GM19395 (cell line): ENCODE data around the gene SLC22A23.

Source experiments
- ATAC-seq: cut with Tn5 transposase; IDR thresholded peaks from one replicate; pipeline ENCODE4 v1.9.1; 2021; ENCODE audit warnings: mild to moderate bottlenecking, moderate library complexity; ENCODE audit not compliant: unreplicated experiment

The SLC22A23 gene, protein sequence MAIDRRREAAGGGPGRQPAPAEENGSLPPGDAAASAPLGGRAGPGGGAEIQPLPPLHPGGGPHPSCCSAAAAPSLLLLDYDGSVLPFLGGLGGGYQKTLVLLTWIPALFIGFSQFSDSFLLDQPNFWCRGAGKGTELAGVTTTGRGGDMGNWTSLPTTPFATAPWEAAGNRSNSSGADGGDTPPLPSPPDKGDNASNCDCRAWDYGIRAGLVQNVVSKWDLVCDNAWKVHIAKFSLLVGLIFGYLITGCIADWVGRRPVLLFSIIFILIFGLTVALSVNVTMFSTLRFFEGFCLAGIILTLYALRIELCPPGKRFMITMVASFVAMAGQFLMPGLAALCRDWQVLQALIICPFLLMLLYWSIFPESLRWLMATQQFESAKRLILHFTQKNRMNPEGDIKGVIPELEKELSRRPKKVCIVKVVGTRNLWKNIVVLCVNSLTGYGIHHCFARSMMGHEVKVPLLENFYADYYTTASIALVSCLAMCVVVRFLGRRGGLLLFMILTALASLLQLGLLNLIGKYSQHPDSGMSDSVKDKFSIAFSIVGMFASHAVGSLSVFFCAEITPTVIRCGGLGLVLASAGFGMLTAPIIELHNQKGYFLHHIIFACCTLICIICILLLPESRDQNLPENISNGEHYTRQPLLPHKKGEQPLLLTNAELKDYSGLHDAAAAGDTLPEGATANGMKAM

DNA sequence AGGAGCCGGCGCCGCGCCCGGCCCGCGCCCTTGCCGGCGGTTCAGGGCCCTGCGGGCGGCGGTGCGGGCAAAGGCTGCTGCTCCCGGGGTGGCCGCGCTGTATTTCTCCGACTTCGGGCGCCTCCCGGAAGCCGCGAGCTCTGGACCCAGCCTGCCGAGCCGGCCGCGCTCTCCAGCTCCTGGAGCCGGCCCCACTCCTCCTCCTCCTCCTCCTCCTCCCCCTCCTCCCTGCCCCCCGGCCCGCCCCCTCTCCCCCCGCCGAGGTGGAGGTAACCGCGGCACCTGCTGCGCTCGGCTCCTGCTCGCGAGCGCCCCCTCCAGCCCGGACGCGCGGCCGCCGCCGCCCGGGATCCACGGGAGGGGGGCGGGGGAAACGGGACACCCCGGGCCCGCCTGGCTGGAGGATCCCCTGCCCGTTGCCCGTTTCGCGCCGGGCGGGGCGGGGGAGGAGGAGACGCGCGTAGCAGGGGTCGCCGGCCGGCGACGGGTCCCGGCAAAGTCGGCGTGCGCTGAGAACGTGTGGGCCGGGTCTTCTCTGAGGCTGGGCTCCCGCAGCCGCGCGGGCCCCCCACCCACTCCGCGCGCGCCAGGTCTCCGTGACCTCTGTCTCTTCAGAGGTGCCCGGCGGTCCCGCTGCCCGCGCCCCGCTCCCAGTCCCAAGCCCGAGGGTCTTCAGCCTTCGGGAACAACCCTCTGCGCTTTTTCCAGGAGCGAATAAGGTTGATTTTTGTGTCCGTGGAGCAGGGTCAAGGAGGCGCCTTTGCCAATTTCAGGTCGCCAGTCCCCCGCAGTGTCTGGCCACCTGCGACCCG, at the start of gene SLC22A23:
SLC22A23 (minus strand) TSS at position 153 of the 812 bp plus-strand sequence. CDS start 491 bp downstream, outside the sequence.
- peak; percentile 58 for ATAC-seq

DNA sequence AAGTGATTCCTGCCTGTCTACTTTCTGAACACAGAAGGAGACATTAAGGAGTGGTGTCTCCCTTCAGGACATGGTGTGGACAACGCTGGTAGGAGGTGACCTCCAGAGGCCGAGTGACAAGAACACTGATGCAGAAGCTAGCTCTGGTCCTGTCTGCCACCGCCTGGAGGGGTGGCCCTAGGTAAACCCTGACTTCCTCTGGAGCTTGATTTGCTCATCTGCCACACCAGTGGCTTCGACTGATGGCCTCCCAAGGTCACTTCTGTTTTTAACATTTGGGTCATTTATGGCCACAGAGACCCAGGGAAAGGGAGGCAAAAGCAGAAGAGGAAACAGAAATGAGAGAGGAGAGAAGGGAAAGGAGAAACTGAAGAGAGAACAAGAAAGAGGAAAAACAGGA, 49.4 kb upstream of the SLC22A23 start:
- no peak for ATAC-seq

DNA sequence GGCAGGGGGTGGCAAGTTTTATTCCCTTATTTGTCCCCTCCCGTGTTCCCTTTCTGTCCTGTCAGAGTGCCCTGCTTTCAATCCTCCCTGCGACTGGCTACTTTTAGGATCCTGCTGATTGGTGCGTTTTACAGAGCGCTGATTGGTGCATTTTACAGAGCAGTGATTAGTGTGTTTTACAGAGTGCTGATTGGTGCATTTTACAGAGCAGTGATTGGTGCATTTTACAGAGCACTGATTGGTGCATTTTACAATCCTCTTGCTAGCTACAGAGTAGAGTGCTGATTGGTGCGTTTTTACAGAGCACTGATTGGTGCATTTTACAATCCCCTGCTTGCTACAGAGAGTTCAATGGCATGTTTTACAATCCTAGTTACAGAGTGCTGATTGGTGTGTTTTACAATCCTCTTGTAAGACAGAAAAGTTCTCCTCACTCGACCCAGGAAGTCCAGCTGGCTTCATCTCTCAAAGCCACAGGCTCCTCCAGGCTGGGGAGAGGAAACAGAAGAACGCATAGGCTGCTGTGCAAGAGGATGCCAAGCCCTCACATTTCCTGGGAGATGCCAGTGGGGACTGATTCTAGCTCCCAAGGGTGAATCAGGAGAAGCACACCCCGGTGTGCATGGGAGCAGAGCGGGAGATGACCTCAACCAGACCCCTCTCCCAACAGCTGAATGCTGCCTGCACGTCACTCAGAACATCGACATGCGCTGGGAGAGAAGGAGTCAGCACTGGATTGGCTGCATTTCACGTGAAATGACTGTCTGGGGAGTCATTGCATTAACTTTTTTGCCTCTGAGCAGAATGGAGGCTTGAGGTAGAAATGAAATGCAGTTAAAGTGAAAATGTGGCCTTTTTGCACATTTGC, 48.3 kb upstream of the SLC22A23 start:
- ATAC-seq, result no peak

DNA sequence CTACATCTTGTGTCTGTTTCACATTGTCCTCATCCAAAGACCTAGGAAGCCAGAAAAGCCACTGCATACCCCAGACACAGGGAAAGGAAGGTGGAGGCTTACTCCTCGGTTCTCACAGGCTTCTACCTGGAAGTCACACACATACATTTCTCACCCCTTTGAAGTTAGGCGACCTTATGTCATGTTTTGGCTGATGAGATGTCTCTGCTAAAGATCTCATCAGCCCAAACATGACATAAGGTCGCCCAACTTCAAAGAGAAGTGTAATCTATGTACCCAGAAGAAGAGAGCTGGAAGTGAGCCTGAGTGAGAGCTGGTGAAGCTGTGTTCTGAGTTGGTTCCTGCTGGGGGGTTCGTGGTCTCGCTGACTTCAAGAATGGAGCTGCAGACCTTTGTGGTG, 47.5 kb upstream of the SLC22A23 start:
- no peak for ATAC-seq

DNA sequence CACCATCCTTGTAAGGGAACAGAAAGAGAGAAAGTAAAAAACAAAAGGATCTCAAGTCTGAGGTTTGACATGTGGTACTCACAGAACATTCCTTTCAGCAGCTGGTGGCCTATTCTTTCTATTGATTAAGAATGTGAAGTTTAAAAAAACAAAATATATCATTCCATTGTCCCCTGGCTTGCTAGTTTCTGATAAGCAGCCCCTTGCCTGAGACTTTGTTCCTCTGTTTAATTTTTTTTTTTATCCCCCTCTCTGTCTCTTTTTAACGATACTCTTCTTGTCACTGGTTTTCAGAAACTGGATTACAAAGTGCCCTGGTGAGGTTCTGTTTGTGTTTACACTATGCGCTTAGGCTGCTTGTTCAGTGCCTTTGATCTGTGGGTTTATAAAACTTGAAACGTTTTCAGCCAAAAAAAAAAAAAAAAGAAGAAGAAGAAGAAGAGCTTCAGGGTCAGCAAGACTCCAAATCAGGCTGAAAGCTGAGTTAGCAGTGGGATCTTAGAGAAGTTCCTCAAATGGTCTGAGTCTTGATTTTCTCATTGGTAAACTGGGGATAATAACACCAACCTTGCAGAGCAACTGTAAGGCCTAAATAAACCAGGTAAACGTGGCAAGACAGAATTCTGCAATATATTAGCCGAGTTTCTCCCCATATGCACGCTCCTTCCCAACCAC, 45.1 kb upstream of the SLC22A23 start:
- no peak for ATAC-seq

DNA sequence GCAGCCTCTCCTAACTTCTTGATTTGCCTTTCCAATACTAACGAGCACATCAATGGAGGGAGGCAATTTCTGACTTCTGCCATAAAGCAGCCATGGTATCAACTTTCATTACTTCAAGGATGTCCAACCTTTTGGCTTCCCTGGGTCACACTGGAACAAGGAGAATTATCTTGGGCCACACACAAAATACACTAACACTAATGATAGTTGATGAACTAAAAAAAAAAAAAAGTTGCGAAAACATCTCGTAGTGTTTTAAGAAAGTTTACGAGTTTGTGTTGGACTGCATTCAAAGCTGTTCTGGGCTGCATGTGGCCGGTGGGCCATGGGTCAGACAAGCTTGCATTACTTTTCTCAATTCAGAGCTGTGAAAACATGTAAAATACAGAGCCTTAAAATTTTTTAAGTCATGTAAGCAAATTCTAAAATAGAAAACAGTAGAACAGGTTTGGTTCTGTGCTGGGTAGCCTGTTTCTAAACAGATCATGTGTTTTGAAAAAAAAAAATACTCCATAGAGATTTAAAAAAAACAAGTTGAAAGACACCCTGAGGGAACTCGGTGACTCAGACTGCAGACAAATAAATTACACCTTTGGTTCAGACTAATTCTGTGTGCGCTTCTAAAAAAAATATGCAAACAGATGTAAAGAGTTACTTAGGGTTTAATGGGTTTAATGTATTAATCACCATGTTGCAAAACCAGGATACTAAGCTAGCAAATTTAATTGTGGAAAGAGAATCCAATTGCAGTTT, 43.6 kb upstream of the SLC22A23 start:
- ATAC-seq, result no peak

DNA sequence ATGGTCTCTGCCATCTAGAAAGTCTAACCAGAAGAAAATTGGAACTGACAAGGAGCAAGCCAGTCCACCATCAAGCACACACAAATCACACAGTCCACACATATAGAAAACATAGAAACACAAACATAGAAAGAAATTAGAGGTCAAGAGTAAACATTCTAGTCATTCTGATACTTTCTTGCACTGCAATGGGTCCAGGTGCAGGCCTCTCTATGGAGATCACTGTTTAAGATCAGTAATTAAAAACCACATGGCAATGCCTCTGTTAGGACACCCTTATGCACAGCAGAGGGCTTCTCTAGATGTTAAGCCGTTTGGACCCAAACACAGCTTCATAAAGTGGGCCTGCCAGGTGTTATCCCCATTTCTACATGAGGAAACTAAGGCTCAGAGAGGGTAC, 42.8 kb upstream of the SLC22A23 start:
- no peak for ATAC-seq

DNA sequence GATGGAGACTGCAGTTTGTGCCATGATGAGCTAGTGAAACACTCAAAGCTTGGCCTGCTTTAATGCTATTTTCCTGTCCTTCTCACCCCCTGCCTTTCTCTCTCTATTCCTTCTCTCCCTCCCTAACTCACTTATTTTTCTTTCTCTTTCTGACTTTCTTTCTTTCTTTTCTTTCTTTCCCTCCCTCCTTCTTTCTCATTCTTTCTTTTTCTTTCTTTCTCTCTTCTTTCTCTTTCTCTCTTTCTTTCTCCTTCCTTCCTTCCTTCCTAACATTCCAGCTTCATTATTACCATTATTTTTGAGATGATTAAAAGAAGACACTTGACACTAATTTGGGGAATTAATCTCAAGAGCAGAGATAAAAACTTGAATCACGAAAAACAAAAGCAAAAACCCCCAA, 39.5 kb upstream of the SLC22A23 start:
- ATAC-seq, result no peak

DNA sequence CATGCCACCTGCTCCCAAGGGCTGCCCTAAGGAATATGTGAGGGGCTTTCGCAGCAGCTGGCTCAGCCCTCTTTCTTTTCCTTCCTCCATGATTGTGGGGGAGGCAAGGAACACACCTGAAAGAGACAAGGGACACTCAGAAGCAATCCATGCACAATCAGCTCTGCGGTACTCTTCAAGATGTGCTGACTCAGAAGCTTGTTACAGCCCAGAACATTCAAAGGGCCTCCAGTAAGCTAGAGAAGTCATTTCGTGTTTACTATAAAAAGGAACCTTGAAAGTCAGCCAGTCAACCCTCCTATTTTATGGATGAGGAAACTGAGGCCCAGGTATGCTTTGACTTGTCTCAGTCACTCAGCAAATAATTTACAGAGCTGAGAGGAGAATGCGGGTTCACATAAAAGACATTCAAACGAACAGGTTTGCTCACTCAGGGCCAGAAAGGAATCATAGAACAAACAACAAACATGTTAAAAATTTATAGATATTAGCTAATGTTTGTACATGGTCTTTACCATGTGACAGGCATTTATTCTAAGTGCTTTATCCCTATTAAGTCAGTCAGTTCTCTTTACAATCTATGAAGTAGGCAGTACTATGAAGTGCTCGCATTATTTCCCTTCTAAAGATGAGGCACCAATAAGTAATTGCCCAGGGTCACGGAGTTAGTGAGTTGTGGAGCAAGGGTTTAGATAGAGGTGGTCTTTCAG, 37.7 kb upstream of the SLC22A23 start:
- ATAC-seq, result no peak

DNA sequence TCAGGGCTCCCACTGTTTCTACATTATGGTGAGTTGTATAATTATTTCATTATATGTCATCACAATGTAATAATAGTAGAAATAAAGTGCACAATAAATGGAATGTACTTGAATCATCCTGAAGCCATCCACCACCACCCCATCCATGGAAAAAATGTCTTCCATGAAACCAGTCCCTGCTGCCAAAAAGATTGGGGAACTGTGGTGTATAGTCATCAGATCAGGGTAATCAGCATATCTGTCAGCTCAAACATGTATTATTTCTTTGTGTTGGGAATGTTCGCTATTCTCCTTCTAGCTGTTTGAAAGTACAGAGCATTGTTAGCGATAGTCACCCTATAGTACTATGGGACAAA, 33.8 kb upstream of the SLC22A23 start:
- no peak for ATAC-seq

DNA sequence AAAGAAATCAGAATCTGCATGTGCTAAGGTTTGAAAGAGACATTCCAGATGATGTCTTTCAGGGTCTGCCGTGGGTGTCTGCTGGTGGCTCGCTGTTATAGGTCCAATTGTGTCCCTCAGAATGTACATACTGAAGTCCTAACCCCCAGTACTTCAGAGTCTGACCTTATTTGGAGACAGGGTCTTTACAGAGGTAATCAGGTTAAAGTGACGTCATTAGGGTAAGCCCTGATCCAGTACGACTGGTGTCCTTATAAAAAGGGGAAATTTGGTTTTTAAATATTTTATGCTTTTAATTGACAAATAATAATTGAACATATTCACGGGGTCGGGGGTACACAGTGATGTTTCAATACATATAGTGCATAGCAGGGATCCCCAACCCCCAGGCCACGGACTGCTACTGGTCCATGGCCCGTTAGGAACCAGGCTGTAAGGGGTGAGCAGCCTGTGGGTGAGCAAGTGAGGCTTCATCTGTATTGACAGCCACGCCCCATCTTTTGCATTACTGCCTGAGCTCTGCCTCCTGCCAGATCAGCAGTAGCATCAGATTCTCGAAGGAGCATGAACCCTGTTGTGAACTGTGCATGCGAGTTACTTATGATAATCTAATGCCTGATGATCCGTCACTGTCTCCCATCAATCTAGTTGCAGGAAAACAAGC, 33.2 kb upstream of the SLC22A23 start:
- ATAC-seq, result no peak

DNA sequence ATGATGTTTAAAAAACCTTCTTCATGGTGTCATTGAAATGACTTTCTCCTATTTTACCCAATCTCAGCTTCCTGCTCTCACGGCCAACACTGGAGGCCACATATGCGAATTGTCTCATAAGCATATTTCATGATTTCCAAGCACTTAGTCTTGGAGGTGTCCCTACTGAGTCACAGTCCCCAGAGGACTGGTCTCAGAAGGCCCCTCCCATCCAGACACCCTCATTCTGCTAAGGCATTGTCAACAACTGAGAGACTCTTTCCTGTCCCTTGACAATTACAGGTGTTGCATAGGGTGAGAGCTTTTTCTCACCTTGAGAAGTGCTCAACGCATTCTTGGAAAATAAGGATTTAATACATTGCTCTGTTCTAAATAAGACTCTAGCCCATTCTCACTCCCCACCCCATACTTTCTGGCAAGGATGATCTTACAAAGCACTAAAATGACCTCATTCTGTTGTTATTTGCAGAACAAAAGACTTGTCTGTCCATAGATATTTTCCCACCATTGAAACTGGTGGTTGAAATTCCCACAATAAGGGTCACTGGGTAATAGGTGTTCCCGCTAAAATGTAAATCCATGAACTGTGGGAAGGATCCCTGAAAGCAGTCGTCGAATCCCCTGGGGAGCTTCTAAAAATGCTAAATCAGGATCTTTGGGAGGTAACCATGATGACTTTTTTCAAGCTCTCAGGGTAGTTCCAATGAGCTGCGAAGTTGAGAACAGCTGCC, 32.3 kb upstream of the SLC22A23 start:
- no peak for ATAC-seq

DNA sequence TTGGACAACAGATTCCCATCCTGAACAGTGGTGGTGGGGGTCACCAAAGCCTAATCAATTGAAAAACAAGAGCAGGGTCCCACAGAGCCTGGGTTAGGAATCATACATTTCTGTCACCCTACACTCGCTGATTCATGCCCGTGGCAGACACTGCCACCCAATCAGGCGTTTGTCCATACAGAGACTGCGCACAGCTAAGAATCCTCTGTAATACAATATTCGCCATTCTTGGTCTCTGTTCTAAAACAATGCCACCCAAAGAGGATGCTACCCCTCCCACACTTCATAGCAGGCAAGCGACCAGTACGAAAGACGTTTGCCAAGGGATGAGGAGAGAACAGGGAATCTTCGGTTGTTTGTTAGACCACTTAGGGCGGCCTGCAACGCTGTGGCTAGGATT, 28.1 kb upstream of the SLC22A23 start:
- no peak for ATAC-seq

DNA sequence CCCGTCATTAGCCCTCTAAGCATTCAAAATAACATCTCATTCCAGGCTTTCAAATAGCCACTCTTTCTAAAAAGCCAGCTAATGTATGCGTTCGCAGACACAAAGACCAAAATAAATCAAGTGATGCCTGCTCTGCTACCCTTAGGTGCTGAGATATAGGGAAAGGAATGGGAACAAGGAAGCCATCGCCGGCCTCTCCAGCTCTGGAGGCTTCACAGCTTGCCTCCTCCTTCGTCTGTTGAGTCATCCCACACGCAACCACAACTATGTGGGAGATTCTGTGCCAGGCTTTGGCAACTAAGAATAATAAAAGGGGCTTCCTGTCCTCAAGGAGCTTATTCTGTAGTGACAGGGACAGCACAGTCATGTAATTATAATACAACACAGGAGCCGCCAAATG, 27.3 kb upstream of the SLC22A23 start:
- ATAC-seq, result no peak

DNA sequence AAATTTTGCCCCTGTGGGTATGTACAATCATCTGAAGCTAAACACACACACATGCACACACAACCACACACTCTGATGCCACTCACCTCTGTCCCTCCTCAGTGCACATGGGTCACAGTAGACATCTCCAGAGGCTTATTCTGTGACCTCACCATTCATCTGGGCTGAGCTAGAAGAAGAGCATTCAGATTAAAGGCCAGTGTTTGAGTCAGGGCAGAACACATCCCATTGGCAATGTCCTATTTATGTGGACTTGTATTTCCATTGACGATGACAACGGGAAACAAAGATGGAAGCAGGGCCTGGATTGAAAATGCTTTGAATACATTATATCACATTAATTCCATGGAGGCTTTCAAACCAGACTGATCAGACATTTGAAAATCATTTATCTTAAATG, 26.8 kb upstream of the SLC22A23 start:
- ATAC-seq, result no peak

DNA sequence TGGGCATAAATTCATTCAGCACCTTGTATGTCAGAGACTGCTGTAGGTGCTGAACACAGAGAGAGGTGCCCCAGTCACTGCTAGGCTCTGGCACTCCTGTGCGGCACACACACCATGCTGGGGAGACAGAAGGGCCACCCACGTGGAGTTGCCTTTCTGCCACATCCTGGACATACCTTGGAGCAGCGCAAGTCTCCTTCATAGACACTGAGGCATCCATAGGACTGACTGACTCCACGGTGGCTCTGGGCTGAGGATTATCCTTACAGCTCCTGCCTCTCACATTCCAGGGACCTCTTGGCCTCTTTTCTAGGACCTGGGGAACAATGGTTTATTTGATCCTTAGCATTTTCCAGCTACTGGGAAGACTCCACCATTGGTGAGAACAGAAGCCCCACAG, 26.0 kb upstream of the SLC22A23 start:
- no peak for ATAC-seq

DNA sequence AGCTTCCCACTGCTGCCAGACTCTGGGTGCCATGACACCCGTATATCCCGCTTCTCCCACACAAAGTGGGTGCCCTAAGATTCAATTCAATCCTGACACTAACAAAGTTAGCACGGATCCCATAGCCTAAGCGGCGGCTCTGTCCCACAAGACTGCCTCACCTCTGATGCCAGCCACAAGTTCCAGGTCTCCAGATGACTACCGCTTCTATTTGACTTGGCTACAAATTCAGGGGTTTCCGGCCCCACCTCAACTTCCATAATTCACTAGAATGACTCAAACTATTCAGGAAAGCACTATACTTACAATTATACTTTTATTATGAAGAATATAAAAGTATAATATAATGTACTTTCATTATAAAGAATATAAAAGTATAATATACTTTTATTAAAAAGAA, 24.8 kb upstream of the SLC22A23 start:
- no peak for ATAC-seq

DNA sequence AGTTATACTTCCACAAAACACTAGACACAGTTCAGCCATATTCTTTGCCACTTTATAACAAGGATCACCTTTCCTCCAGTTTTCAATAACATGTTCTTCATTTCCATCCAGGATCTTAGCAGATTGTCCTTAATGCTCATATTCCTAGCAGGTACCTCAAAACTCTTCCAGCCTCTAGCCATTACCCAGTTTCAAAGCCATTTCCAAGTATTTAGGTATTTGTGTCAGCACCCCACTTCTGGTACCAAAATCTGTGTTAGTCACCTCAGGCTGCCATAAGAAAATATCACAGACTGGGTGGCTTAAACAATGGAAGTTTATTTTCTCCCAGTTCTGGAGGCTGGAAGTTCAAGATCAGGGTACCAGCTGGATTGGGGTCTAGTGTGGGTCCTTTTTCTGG, 23.2 kb upstream of the SLC22A23 start:
- no peak for ATAC-seq
